HK-2 (cell line): ENCODE measurements around the gene AS3MT.
"Not testable (repeated sequence)": the region's sequence is repeated elsewhere in the genome, so short reads cannot be mapped to it uniquely, and the experiment has no call there.

ENCODE experiments used
- DNase-seq: peaks from one replicate; pipeline ENCODE4 v3.0.0-alpha.2; 2018; ENCODE audit not compliant: unreplicated experiment

AS3MT gene

DNA sequence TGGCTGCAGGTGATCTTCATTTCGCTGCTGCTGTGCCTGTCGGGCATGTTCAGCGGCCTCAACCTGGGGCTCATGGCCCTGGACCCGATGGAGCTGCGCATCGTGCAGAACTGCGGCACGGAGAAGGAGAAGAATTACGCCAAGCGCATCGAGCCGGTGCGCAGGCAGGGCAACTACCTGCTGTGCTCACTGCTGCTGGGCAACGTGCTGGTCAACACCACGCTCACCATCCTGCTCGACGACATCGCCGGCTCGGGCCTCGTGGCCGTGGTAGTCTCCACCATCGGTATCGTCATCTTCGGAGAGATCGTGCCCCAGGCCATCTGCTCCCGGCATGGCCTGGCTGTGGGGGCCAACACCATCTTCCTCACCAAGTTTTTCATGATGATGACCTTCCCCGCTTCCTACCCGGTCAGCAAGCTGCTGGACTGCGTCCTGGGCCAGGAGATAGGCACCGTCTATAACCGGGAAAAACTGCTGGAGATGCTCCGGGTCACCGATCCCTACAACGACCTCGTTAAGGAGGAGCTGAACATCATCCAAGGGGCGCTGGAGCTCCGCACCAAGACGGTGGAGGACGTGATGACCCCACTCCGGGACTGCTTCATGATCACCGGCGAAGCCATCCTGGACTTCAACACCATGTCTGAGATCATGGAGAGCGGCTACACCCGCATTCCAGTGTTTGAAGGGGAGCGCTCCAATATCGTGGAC is 50.1 kb downstream of the AS3MT start:
- no peak for DNase-seq

DNA sequence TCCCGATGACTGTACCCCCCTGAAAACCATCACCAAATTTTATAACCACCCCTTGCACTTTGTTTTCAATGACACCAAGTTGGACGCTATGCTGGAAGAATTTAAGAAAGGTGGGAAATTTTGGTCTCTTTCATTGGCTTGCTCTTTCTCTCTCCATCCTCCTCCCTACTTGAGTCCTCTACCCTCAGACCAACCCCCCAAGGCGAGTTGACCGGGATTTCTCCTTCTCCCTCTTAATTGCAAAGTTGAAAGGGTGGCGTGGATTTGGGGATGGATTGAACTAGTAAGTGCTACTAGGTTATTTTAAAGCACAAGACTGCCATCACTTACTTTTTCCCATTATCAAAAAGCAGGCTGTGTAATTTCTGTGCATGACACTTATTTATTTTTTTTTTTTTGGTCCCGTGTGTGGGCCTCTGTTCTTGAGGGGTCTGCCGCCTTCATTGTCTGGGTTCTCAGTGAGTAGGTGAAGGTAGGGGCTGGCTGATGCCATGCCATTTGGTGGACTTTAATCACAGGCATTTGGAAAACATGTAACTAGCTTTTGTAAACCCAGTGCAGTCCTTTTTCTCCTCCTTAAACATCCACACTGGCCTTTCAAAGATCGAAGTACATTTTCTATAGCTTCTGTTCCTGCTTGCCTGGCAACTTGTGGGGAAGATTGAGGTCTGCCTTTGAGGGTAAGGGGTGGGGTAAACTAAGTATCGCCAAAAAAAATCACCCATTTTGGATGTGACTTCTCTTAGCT is 50.9 kb downstream of the AS3MT start:
- DNase-seq: no peak

DNA sequence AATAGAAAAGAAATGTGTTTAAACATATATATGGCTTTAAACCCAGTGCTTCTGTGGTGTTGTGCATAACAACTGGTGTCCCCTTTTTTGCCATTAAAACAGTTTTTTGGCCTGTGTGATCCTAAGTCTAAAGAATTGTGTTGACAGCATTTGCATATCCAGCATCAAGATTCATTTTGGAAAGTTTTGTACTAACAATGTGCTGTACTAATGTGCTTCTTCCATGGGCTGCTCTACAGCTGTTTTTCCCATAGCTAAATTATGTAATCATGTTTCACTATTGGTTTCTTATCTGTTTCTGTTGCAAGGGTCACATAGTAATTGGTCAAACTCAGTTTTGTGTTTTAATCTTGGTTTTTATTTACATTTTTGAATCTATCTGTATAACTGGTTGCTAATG is 54.3 kb downstream of the AS3MT start:
- DNase-seq: no peak

DNA sequence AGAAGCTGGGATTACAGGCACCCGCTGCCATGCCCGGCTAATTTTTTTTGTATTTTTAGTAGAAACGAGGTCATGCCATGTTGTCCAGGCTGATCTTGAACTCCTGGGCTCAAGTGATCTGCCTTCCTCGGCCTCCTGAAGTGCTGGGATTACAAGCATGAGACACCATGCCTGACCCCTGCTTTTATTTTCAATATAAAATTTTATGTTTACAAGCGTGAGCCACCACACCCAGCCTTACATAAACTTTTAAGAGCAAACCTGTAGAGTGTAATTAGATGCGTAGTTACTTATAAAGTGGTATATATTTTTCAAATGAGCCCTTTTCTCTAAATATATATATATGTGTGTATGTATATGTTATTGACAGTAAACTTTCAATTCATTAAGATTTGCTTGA is 57.6 kb downstream of the AS3MT start:
- no peak for DNase-seq

DNA sequence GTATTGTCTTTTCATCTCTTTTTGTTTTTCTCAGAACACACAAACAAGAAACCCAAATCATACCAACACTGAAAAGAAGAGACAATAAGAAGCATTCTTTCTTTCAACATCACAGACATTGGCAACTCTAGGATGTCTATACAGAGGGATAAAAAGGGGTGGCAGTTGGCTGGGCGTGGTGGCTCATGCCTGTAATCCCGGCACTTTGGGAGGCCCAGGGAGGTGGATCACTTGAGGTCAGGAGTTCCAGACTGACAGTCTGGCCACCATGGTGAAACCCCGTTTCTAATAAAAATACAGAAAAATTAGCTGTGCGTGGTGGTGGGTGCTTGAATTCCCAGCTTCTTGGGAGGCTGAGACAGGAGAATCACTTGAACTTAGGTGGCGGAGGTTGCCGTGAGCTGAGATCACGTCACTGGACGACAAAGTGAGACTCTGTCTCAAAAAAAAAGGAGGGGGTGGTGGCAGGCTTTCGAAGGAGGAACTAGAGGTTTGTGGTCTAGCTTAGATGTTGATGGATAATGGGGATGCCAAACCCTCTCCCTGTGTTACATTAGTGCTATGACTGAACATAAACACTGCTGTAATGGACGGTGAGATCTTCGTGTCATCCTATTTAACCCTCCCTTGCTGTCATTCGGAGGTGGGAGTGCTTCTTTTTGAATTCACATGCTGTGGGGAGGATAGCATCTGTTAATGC is 58.2 kb downstream of the AS3MT start:
- DNase-seq: no peak

DNA sequence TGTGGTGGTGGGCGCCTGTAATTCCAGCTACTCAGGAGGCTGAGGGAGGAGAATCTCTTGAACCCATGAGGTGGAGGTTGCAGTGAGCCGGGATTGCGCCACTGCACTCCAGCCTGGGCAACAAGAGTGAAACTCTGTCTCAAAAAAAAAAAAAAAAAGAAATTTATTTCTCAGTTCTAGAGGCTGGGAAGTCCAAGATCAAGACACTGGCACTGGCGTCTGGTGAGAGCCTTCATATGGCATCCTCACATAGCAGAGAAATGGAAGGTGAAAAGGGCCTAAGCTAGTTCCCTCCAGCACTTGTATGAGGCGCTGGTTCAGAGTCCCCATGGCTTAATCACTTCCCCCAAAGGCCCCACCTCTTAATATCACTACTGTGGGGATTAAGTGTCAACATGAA is 59.2 kb downstream of the AS3MT start:
- DNase-seq: not testable (repeated sequence)

DNA sequence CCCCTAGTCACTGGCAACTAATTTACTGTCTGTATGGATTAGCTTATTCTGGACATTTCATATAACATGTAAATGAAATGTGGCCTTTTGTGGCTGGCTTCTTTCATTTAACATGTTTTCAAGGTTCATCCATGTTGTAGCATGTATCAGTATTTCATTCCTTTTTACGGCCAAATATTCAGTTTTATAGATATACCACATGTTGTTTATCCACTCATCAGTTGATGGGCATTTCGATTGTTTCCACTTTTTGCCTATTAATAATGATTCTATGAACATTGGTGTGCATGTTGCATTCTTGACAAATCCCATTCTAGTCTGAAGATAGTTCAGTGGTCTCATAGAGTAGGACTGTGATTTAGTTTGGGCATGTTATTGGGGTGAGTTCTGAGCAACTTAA is 61.5 kb downstream of the AS3MT start:
- no peak for DNase-seq

DNA sequence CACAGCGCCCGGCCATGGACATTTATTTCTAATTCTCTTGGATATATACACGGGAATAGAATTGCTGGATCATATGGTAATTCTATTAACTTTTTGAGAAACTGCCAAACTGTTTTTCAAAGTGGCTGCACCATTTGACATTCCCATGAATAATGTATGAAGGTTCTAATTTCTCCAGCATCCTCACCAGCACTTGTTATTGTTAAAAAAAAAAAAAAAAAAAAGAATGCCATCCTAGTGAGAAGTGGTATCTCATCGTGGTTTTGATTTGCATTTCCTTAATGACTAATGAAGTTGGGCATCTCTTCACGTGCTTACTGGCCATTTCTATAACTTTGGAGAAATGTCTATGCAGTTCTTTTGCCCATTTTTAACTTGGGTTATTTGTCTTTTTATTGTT is 62.4 kb downstream of the AS3MT start:
- no peak for DNase-seq

DNA sequence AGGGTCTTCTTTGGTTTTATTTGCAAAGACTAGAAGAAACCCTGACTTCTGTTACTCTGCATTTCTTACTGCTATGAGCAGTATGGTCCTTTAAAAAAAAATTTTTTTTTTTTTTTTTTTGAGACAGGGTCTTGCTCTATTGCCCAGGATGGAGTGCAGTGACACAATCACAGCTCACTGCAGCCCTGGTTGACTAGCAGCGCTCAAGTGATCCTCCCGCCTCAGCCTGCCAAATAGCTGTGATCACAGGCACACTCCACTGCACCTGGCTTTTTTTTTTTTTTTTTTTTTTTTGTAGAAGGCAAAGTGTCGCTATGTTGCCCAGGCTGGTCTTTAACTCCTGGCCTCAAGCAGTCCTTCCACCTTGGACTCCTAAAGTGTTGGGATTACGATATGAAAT is 66.2 kb downstream of the AS3MT start:
- no peak for DNase-seq

DNA sequence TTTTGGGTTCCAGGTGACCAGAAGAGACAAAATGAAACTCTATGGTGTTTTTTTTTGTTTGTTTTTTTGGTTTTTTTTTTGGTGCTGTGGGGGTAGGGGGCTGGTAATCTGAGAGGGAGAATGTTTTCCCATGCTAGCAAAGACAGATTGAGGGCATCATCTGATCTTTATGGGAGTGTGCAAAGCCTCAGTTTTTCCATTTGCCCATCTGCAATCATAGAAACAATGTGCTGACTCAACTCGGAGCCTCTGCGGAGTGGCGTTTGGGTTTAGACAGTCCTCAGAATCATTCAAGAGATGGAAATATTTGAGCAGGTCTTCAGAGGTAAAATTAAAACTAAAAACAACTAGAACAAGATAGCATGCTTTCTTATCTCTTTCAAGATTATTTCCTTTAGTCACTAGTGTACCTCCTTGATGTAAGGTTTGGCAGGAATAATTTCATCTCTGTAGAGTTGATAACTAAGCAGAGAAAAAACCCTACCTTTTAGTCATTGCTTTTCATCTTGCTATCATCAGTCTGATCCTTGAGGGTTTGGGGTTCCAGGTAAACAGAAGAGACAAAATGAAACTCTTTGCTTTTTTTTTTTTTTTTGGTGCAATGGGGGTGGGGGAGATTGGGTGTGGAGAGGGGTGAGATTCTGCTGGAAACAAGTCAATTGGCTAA is 66.8 kb downstream of the AS3MT start:
- no peak for DNase-seq

DNA sequence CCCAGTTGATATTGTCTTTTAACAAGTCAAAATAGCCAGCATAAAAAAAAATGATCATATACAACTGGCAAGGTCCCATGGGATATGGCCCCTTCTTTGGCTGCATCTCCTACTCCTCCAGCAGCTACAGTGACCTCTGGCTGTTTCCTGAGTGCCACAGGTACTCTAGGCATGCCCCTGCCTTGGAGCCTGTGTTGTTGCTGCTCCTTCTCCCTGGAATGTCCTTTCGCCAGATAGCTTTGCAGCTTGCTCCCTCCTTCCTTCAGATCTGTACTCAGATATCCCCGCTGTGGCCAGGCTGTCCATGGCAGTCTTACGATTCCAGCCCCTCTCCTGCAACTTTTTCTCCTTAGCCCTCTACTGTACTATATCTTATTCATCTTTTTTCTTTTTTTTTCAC is 72.1 kb downstream of the AS3MT start:
- DNase-seq: no peak

DNA sequence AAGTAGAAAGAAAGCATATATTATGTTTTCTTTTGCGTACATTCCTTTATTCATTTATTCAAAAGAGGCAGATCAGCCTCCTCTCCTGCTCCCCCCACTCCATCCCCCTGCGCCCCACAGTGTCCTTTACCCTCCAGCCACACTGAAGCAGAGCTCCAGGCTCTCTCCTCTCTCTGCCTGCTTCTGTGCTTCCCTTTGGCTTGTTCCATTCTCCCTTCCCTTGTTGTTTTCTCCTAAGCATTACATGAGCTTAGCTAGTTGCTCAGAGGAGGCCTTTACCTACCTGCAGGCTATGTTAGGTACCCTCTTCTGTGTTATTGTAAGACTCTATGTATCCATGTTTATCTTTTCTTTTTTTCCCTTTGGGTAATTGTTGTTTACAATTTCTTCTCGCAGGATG is 76.2 kb downstream of the AS3MT start:
- DNase-seq: no peak

DNA sequence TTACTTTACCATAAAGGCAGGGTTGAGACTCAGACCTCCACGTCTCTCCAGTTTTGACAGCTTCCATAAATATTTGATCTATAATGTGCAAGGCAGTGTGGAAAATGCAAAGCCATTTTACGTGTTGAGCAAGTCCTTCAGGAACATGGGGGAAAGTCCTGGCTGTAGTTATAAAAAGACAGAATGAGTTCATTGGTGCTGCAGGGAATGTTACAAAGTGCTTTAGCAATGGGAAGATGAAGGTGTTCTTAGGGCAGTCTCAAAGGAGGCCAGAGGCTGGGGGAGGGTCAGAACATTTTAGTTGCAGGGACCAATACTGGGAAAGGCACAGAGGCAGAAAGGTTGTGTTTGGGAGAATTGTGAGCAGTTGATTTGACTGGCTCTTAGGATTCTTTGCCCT is 76.7 kb downstream of the AS3MT start:
- no peak for DNase-seq

DNA sequence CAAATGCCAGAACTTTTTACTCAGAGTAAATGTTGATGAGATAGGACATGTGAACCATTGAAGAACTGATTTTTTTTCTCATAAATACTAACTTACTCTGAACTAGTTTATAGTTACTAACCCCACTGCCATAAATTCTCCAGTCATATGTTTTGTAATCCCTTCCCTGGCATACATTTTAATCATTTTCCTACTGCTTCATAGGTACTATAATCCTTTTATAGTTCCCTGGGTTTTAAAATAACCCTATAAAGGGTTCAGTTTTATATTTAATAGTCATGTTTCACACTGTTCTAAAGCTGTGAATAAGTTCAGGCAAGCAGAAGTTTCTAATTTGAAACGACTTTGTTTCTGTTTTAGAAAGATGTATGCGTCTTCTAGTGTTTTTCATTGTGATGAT is 77.7 kb downstream of the AS3MT start:
- no peak for DNase-seq

DNA sequence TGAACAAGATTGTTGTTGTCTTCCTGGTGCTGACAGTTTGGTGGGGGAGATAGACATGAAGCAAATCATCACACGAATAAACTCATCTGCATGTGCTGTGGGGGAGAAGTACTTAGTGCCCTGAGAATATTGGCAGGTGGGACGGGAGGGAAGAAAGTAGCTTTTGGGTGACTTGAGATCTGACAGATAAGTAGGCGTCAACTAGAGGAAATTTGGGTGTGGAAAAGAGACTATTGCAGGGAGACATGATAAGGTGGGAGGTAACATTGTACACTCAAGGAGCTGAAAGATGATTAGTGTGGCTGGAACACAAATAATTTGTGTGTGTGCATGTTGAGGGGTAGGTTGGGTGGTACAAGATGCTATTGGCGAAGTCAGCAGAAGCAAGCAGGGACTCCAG is 78.9 kb downstream of the AS3MT start:
- no peak for DNase-seq

DNA sequence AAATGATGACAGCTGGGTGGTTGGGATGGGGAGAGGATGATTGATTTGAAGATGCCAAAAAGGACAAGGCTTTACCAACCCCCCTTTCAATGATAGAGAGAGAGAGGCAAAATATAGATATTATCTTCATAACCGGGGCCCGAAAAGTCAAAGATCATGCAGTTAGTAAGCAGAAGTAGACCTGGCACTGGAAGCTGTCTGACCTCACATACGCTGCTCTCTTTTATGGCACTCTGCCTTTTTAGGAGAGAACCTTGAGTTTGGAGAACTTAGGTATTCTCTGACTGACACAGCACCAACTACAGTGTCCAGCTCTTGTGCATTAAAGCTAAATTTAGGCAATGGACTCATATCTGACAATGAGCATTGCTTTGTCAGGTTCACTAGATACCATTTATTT is 79.5 kb downstream of the AS3MT start:
- no peak for DNase-seq

DNA sequence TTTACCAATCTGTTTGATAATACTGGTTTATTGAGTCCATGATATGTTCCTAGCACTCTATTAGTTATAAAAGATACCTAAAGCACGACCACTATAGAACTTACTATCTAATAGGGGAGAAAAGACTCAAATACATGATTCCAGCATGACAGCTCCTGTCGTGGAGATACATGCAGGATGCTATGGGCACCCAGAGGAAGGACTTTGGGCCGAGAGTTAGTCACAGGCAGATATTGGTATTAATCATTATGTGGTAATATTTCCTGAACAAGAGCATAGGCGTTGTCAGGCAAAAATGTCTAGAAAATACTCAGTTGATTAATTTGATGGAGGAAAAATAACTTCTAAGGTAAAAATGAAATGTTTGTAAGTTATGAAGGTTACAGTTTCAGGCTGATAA is 80.6 kb downstream of the AS3MT start:
- DNase-seq: no peak

DNA sequence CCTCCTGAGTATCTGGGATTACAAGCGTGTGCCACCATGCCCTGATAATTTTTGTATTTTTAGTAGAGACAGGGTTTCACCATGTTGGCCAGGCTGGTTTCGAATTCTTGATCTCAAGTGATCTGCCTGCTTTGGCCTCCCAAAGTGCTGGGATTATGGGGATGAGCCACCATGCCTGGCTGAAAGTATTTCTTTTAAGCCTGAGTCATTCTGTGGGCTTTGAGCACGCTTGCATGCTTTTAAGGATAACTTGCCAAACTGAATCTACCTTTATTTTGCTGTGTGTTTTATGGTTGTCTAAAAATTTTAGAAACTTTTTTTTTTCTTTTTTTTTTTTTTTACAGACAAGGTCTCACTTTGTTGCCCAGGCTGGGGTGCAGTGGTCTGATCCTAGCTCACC is 82.0 kb downstream of the AS3MT start:
- DNase-seq: no peak
